NCI-H2196 (cell line): ENCODE measurements around the gene RARRES1.

ENCODE experiments used
- DNase-seq: peaks from one replicate; lab custom pipeline; 2025; ENCODE audit not compliant: unreplicated experiment; lab: John Stamatoyannopoulos, UW

Gene RARRES1

DNA sequence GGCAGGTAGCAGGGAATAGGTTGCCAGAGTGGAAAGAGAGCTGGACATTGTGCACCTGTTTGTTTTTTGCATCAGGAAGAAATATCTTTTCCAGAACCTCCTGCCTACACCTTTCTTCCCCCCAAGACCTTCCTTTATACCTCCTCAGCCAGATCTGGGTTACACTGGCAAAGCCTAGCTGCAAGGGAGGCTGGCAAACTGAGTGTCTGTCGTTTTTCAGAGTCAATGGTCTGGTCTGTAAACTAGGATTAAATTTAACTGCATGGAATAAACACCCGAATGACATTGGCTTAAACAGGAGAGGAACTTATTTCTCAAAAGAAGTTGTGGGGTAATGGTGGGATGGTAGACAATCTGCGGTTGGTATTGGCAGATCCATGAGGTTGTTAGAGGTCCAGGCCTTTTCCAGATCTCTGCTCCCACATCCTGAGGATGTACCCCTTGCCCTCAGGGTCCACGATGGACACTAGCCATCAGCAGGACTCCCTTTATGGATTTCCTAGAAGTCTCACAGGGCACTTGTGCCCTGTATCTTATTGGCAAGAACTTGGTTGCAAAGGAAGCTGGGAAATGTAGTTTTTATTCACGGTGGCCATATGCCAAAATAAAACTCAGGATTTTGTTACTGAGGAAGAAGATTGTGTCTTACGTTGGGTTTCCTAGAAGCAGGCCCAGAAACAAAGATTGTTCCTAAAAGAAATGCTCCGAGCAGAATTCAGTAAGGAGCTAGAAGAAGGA, 3.2 kb upstream of the RARRES1 start:
- DNase-seq = no peak

DNA sequence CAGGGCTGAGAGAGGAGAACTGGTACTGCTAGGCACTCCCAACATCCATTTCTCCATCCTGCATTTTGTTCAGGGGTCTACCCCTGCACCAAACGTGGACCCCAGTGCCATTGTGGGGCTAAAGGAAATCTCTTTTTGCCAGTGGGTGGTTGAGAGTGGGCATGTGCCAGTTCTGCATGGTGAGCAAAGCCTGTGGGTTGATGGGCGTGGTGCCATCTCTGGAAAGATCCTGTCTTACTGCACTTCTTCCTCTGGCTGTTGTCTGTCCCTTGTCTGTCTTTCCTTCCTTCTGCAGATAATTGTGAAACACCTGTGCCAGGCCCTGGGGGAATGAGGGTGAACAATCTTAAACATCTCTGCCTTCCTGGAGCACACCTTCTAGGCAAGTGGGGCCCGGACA, 1.4 kb upstream of the RARRES1 start:
- DNase-seq = no peak

DNA sequence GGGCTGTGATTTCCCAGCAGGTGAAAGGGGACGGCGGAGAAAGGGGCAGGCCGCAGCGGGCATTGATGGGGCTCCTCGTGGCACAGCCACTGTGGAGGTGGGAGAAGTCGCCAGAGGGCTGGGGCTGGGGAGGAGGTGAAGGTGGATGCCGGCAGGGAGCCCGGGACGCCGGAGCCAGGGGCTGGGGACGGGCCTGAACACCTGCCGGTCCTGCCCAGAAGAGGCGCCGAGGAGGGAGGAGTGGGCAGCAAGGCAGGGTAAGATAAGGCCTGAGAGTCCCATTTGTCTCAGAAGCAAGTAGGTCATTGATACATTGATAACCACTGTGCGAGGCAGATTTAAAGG, 571 bp upstream of the RARRES1 start:
- DNase-seq = no peak

DNA sequence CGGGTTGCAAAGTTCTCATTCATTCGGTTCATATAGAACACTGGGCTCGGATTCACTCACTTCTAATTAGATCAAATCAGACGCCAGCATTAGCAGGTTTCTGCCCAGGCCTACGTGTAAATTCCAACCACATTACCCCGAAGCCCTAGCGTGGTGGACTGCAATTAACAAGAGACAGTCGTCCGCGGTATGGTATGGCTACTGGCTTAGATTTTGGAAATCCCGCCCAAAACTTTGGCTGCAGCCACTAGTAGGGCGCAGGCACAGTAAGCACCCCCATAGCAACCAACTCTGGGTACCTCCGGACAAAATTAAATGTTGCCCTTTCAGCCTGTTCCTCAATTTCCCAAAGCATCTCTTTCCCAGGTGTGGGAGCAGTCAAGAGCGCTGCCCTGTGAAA, 771 bp downstream of the RARRES1 start:
- DNase-seq = no peak

DNA sequence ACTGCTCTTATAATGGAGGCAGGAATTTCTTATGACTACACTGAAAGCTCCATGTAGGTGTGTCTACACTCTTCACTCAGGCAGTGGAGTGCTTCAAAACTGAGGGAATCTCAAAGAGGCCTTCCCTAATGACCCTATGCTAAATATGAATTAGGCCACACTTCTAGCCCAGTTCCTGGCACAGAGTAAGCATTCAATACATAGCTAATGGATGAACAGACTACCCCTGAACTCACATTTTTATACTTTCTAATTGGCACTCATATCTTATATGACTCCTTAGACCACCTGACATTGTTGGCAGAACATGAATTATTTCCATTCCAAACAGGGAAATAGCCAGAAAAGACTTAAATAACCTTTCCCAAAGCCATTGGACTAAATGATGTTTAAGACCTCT, 3.4 kb downstream of the RARRES1 start:
- no peak for DNase-seq

DNA sequence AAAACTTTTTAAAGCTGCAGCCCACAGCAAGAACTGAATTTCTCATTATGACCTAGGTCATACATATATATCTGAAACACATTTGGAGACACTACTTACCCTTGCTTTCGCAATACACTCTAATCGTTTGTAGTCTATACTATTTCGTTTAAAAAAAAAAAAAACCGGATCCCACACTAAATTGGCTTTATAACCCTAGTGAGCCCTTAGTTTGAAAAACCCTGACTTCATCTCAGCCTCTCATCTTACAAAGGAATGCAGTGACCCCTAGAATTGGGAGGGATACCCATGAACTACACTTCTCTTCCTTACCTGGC, 4.2 kb downstream of the RARRES1 start:
- DNase-seq = no peak

DNA sequence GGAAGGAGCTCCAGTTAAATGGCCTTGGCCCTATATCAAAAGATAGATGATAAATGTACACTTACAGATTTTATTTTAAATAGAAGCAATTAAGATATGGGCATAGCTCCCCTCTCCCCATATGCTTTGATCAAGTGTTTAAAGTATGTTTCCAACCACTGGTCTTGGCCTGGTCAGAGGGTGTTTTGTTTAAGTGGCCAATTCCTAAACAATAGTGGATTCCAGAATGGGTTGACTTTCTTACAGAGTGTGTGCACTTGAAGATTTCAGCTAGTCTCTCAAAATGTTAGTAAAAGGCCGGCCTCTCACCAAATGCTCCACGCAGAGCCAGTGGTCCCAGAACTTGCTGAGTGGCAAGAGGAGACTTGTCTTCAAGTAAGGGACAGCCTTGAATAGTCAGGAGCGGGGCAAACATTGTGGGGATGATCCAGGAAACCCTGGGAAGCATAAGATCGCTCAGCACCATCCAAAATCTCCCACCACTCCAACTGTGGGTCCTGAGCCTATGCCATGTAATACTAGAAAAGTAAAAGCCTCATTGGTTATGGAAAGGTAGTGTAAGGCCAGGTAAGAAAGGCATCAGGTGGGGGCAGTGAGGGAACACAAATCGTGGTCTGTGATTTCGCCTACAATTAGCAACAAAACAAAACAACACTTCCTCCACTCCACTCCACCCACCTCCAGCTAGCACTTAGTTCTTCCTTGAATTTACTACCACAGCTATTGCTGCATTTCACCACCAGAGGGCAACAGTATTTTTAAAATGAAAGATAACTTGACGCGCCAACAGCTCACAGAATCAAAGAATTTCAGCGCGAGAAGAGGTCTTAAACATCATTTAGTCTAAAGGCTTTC, 4.8 kb downstream of the RARRES1 start:
- peak; percentile 88 for DNase-seq

DNA sequence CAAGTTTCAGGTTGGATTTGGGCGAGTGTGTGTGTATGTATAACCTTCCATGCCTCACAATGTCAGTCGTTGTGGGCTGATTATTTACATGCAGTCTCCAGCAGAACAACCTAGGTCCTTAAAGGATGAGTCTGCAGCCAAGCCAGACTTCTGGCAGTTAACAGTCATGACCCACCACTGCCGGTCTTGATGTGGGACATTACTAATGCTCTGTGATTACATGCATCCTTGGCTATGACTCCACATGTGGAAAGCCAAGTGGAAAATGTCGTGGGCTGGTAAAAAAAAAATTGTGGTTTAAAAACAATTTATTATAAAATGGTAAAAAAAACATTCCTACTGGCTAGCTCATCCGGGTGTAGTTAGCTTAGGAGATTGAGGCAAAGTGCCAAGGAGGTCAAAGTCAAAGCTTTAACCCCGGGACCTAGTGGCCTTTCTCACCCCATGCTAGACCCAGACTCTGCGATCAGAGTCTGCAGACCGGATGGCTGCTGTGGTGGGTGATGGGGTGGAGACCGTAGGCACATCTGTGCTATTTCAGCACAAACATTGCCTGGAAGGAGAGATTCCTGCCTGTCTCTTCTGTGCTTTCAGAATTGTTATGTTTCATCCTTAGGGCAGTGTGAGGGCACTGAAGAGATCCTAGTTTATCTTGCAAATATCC, 6.8 kb downstream of the RARRES1 start:
- peak; percentile 33 for DNase-seq

DNA sequence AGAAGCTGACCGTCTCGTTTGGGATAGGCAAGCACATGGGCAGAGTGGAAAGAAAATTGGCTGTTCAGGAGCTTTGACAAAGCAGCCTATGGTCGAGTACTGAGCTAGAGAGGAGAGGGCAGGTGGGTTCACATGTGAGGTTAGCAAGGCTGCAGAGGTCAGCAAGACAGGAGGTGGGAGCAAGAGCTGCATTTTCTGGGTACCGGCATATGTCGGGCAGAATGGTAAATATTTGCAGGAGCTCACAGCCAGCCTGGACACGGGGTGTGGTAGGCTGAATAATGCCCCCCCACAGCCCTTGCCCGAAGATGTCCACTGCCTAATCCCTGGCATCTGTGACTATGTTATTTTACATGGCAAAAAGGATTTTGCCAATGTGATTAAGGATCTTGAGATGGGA, 8.3 kb downstream of the RARRES1 start:
- no peak for DNase-seq

DNA sequence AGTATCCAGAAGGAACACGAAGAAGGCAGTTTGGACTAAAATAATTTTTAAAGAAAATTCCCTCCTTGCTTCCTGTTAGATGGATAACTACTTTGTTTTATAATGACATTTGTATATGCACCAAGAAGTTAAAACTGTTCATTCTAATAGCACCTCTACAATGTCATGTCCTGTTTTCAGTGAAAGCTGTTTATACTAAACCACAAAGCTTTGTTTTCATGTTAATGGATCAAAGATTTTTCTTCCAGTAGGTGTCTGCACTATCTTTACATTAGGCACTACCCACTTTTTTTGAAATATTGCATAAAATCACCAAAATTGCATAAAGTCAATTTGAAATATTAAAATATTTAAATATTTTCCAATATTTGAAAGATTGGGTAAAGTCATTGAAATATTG, 10.1 kb downstream of the RARRES1 start:
- DNase-seq = no peak

DNA sequence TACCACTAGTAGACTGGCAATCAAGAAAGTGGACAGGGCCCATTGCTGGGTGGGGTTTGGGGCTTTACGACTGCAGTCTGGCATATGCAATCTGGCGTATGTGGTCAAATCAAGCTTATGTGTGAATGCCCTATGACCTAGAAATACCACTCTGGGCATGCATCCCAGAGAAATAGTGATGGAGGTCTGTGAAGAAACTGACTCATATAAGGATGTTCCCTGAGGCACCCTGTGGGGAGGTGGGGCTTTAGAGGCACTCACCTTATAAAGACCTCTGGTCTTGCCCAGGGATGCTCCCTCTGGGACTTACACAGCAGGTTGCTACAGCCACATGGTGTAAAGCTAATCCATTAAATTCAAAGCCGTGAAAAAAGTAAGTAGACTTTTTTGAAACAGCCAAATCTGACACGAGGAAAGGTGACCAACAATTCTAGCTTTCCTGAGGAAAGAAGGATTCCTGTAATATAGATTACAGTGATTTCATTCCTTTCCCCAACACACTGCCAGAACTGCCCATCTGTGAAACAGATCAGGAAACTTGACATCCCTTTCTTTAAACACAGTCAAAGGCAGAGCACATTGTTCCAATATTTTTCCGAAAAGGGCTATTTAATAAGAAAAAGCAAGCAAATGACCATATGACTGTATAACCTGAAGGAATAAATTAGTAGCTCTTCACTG, 13.6 kb downstream of the RARRES1 start:
- no peak for DNase-seq

DNA sequence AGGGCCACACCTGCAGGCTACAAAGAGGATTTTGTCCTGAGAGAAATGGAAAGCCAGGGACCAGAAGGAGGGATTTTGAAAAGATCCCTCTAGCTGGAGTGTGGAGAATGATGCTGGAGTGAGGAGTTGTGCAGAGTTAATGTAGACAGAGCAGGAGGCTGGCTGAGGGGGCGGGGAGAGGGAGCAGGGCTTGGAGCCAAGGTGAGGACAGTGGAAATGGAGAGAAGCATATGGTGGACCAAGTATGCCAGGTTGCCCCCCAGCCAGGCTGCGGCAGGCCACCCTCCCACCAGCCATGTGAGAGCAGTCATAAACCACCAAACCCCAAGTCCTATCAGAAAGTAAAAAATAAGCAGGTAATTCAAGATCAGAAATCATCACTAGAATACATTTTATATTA, 14.7 kb downstream of the RARRES1 start:
- DNase-seq = no peak

DNA sequence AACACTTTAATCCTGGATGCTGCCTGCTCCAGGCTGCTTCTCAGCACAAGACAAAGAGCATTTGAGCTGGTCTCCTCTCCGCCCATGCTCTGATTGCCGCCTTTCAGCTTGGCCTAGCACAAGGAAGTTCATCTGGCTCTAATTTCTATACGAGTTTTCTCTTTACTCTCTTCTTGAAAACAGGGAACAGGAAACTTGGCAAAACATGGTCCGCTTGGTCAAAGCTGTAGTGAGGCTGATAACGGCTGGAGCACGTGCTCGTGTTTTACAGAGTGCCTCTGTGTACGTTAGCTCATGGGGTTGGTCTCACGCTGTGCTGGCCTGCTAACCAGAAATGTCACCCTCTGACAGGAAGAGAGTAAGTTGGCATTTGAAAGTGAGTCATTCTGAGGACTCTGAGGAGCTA, 19.2 kb downstream of the RARRES1 start:
- DNase-seq = no peak

DNA sequence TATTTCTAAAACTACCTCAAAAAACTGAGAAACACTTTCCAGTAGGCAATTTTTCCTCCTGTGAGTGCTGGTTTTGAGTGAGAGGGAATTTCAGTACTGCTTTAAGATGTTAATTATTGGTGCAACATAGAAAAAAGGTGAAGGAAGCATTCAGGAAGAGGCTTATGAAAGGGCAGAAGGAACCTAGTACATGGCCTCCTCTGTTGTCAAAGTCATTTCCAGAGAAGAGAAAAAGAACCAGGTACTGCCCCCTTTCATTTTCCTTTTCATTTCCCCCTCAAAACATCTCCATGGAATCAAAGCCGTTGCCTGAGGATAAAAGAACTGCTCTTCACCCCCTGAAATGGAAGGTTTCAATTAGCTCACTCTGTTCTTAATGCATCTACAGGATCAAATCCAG, 19.8 kb downstream of the RARRES1 start:
- DNase-seq = no peak

DNA sequence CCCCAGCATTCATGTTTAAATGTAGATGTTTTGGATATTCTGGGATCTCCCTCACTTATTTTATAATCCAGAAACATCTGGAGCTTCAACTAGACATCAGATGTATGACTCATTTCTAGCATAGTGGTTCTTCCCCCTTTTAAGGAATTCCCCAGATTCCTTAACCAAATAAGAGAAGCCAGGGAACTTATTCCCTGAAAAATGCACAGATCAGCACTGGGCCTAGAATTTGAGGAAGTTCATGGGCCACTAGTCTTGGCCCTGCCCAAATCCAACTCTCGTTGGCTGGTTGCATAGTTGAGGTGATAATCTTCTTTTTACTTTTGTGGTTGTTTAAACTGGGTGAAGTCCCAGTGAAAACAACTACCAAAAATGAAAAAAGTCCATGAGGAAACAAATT, 20.4 kb downstream of the RARRES1 start:
- DNase-seq = no peak

DNA sequence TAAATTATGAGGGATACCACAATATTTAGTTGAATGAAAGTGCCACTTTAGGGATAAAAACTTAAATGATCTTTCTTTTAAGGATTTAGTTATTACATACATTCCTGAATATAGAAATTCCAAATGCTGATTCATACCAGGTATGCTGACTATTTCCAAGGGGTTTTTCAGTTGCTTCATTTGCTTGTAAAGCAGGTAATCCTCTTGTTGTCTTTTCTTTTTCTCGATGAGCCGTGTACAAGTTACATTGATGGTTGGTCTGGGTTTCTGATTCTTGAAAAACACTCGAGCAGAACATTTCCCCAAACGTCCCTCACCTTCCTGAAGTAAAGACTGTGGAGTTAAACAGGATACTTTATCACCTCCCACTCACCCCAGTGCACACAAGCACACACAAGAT, 21.7 kb downstream of the RARRES1 start:
- DNase-seq = no peak

DNA sequence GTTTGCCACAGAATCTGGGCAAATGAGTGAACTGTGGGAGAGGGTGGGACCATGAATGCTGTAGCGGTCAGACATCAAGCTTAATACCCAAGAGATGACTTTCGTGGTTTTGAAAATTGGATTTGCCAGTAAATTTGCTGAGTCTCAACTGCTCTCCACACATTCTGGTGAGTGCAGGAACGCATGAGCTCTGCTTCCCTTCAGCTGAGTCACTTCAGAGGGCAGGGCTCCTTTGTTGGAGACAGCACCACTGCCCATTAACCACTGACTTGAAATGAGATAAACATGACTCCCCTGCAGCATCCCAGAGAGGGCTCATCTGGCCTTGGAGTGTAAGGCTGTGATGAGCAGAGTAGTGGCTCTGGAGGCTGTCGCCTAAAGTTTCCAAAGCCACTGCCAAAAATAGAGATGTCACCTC, 22.6 kb downstream of the RARRES1 start:
- DNase-seq = peak; percentile 36

DNA sequence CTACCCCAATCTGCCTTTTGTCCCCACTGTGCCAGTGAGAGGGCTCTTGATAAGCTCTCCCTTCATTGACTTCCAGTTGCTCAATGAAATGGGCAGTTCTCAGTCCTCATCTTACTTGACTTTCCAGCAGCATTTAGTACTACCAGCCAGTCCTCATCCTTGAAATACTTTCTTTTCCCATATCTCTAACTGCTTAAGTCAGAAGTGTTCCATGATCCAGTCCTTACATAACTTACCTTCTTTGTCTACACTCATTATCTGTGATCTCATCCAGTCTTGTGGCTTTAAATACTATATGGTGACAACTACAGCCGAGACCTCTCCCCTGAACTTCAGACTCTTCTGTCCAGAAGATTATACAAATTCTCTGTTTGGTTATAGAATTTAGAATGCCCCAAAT, 28.7 kb downstream of the RARRES1 start:
- no peak for DNase-seq

DNA sequence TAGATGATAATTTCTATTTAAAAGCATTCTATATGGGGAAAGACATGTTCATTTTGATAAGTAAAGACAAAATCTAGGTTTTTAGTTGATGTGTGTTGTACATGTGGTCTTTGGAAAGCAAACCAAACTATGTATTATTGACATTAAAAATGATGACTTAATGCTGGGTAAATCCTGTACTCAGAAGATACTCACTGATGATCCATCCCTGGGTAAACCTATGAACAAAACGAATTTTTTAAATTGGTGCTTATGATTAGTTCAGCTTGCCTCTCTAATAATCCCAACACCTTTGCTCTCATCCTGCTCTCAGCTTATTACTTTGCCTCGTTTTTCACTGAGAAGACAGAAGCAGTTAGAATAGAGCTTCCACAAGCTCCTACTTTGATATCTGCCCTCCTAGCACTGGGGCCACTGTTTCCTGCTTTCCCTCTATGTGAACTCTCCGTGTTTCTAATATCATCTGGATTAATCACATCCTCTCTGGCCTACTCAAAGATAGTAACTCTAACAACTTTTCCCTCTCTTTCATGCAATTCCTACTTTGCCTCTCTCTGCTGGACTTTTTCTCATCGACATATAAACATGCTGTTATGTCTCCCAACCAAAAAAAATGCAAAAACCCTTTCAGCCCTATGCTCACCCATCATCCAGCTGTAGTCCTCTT, 29.3 kb downstream of the RARRES1 start:
- DNase-seq = no peak

DNA sequence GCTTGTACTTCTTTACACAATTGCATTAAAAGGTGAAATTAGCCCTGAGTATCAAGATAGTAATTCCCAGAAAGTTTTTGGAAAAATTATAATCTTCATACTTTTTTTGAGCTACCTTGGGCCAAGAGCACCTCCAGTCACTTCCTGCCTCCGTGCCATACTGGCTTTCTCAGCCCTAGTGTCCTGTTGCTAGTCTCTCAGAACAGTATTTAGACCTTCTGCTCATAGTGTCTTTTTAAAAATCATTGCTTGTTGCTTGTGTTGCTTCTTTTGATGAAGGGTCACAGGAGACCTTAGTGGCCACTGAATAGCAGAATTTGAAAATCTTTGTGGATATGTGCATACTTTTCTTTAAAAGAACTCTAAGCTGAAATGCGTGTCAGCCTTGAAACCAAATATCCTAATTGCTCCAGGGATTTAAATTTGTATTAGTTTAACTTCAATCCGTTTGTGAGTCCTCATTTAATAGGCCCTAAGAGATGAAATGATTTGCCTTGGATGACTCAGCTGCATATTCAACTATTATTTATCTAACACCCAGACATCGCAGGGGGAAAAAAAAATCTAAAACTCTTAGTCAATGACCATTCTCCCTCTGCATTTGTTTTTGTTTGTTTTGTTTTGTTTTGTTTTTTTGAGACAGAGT, 30.7 kb downstream of the RARRES1 start:
- DNase-seq = no peak

DNA sequence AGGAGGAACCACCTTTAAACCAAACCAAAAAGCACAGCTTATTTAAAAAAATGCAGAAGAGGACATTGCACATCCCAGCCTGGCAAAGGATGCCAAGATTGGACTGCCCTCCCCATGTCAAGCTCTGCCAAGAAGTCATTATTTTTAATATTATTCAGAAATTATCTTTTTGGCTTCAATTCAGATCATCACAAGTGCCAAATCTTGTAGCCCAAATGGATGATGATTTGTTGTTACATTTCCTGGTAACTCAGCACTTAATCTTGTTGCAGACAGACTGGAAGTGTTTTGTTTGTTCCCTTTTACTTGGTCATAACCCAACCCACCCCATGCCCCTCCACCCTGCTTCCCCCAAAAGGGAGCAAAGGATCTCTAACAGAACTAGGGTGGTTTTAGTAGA, 31.7 kb downstream of the RARRES1 start:
- DNase-seq = peak; percentile 43
